Vagina (tissue), 2 donors: ENCODE measurements around the gene NPTX2.

ENCODE experiments used
- POLR2AphosphoS5 ChIP-seq, 2 donors: sonication (generic); formaldehyde crosslinking; IDR thresholded peaks; one replicate each; pipeline ENCODE4 v1.9.0; 2017; ENCODE audit warnings: antibody characterized with exemption in 2 of 2, mild to moderate bottlenecking in 2 of 2, low read depth in 1 of 2; ENCODE audit not compliant: insufficient read depth in 1 of 2
- TF ChIP-seq, protein P1 (sequence below), 3 experiments: fragments of 450-650 bp in 2 of 3; fragments of 200-600 bp in 1 of 3; sonication (generic) in 1 of 3; IDR thresholded peaks; one replicate each; pipeline ENCODE4 v1.5.1; 2017 to 2019; ENCODE audit warnings: antibody characterized with exemption in 3 of 3, mild to moderate bottlenecking in 2 of 3, moderate library complexity in 2 of 3

DNA sequence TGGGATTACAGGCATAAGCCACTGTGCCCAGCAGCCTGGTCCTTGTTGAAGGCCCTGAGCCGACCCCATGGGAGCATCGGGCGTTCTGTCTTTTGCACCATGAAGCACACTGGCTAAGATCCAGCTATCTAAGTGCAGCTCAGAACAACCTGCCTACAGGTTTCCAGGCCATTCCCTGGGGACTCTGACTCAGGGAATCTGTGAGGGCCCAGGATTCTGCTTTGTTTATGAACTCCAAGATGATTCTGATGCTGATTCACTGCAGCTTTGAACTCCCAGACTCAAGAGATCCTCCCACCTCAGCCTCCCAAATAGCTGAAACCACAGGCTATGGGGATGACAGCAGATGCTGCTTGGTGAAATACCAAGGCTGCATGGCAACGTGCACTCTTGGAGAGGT lies 30.2 kb downstream of the NPTX2 start:
- TF ChIP-seq POLR2AphosphoS5 (IDR thresholded peaks at IDR 0.05; ENCODE audit: insufficient read depth in 1 of 2, low read depth in 1 of 2) = no peak
- TF ChIP-seq, protein P1, sequence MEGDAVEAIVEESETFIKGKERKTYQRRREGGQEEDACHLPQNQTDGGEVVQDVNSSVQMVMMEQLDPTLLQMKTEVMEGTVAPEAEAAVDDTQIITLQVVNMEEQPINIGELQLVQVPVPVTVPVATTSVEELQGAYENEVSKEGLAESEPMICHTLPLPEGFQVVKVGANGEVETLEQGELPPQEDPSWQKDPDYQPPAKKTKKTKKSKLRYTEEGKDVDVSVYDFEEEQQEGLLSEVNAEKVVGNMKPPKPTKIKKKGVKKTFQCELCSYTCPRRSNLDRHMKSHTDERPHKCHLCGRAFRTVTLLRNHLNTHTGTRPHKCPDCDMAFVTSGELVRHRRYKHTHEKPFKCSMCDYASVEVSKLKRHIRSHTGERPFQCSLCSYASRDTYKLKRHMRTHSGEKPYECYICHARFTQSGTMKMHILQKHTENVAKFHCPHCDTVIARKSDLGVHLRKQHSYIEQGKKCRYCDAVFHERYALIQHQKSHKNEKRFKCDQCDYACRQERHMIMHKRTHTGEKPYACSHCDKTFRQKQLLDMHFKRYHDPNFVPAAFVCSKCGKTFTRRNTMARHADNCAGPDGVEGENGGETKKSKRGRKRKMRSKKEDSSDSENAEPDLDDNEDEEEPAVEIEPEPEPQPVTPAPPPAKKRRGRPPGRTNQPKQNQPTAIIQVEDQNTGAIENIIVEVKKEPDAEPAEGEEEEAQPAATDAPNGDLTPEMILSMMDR (IDR thresholded peaks at IDR 0.05) = no peak
